Stimulated activated naive B cell treated with anti-CD40 and anti-IgM and Interleukin-4, amounts not matched to agents 10 μg/mL and 1 μg/mL and 100 μg/mL, for 72 hours (primary cell): ENCODE measurements around the gene MBOAT2.
"Not testable (repeated sequence)": the region's sequence is repeated elsewhere in the genome, so short reads cannot be mapped to it uniquely, and the experiment has no call there.

ENCODE experiments used
- ATAC-seq, 2 donors: fragments of 150-1000 bp; cut with Tn5 transposase; replicated peaks; 2 replicates each; pipeline ENCODE4 v1.10.0; 2021; ENCODE audit warnings: moderate library complexity in 1 of 2
- DNase-seq: peaks from one replicate; pipeline ENCODE4 v3.0.0; 2021
- H3K27ac Mint-ChIP-seq: one replicate; pipeline ENCODE4 v1.8.0; 2022; ENCODE audit warnings: mild to moderate bottlenecking, mixed read lengths
- H3K27me3 Mint-ChIP-seq, 2 donors: one replicate each; pipeline ENCODE4 v1.8.0; 2022; ENCODE audit warnings: mixed read lengths in 2 of 2
- H3K36me3 Mint-ChIP-seq, 2 donors: one replicate each; pipeline ENCODE4 v1.8.0; 2022; ENCODE audit warnings: mixed read lengths in 2 of 2, mild to moderate bottlenecking in 1 of 2
- H3K4me1 Mint-ChIP-seq, 2 donors: one replicate each; pipeline ENCODE4 v1.8.0; 2022; ENCODE audit warnings: mixed read lengths in 2 of 2, mild to moderate bottlenecking in 1 of 2
- H3K4me3 Mint-ChIP-seq, 2 donors: one replicate each; pipeline ENCODE4 v1.8.0; 2022; ENCODE audit warnings: mild to moderate bottlenecking in 2 of 2, mixed read lengths in 2 of 2, moderate library complexity in 1 of 2
- H3K9me3 Mint-ChIP-seq, 2 donors: one replicate each; pipeline ENCODE4 v1.8.0; 2022; ENCODE audit warnings: mixed read lengths in 2 of 2, mild to moderate bottlenecking in 1 of 2

MBOAT2 gene

DNA sequence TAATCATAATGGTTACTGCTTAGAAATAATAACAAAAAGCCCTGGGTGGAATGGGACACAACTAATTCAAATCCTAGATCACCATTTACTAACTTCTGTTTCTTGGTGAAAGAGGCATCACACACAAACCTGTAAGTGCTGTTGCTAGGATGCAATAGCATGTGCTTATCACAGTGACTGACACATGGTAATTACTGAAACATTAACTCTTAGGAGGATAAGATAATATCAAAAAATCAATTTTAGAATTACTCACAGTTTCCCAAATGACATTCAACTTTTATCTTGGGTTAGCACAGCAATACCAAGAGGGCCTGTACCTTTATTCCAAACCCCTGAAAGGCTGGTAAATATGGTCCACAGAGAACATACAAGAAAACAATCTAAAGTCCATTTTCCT, 69.1 kb downstream of the MBOAT2 start:
- peaks cover 0 to 3% of the 10 kb centered on the region in 2 donors for H3K36me3 Mint-ChIP-seq
- H3K9me3 Mint-ChIP-seq = peaks cover 0 to 7% of the 10 kb centered on the region in 2 donors
- H3K4me1 Mint-ChIP-seq = no peaks in the 10 kb centered on the region
- DNase-seq (no peak), ATAC-seq (no peak)
- no peak overlapping the region for H3K27ac Mint-ChIP-seq
- no peaks in the 10 kb centered on the region for H3K27me3 Mint-ChIP-seq
- no peak overlapping the region for H3K4me3 Mint-ChIP-seq

DNA sequence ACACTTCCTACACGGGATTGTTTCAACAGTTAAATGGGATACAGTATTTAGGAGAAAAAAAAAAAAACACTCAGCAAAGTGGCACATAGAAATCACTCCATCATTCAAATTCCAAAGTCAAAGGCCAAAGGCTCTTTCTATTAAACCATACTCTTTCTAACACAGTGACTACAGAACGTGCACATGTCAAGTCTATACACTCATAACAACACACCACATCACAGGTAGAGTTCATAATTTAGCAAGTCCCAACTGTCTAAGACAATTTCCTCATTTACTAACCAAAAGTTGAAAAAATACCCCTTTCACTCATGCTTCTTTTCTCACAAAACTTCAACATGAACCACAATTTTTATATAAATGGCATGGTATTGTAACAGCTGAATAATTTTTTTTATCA, 70.8 kb downstream of the MBOAT2 start:
- no peaks in the 10 kb centered on the region for H3K36me3 Mint-ChIP-seq
- H3K4me3 Mint-ChIP-seq = no peak overlapping the region
- no peaks in the 10 kb centered on the region for H3K4me1 Mint-ChIP-seq

DNA sequence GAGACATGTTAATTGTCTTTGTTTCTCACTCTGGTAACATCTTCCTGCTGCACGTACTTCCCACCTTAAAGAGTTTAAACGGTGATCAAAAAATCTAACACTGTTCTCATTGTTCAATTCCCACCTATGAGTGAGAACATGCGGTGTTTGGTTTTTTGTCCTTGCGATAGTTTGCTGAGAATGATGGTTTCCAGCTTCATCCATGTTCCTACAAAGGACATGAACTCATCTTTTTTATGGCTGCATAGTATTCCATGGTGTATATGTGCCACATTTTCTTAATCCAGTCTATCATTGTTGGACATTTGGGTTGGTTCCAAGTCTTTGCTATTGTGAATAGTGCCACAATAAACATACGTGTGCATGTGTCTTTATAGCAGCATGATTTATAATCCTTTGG, 73.3 kb downstream of the MBOAT2 start:
- H3K4me1 Mint-ChIP-seq, ATAC-seq: not testable (repeated sequence)

More for the DNA sequence above, 70.8 kb downstream of the MBOAT2 start:
- Mint-ChIP-seq H3K27me3 (peaks cover 0 to 3% of the 10 kb centered on the region in 2 donors), H3K9me3 (no peaks in the 10 kb centered on the region), H3K27ac (no peak overlapping the region)
- DNase-seq = no peak
- ATAC-seq = no peak

DNA sequence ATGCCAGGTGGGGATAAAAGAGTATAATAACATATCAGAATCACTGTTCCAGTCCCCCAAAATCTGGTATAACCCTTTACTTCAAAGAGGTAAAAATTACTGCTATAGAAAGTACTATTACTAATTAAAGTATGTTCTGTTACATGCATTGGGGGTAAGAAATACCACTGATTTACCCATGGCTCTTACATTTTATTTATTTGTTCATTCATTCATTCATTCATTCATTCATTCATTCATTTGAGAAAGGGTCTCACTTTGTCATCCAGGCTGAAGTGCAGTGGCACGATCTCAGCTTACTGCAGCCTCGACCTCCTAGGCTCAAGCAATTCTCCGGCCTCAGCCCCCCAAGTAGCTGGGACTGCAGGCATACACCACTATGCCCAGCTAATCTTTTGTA, 74.4 kb downstream of the MBOAT2 start:
- no peak overlapping the region for H3K27ac Mint-ChIP-seq

More for the DNA sequence above, 73.3 kb downstream of the MBOAT2 start:
- not testable (repeated sequence) for H3K4me3 Mint-ChIP-seq, H3K27ac Mint-ChIP-seq, DNase-seq, H3K36me3 Mint-ChIP-seq, H3K27me3 Mint-ChIP-seq, H3K9me3 Mint-ChIP-seq

DNA sequence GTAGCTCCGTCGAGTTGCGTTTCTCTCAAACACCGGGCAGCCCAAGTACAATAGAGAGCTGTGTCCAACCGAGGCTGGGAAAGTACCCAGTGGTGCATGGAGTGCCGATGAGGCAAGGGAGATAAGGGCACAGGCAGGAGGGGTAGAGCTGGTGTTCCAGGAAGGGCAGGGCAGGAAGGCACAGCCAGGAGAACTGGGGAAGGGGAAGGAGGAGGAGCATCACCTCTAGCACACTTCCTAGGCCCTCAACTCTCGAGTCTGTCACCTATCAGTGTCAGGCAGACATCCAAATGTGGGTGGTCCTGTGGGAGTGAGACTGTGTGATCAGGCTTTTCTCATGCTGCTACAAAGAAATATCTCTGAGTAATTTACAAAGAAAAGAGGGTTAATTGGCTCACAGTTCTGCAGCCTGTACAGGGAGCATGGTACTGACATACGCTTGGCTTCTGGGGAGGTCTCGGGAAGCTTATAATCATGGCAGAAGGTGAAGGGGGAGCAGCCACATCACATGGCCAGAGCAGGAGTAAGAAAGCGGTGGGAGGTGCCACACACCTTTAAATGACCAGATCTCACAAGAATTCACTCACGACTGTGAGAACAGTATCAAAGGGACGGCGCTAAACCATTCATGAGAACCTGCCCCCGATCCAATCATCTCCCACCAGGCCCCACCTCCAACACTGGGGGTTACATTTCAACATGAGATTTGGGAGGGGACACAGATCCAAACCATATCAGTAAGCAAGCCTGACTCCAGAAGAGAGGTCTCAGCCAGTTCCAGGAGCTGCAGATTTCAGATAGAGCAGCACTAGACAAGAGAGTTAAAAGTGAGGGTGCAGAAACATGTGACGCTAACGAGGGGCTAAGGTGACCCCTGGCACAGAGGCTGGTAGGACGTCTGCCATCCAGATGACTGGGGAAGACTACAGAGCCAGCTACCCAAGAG, 75.7 kb downstream of the MBOAT2 start:
- H3K4me3 Mint-ChIP-seq = no peak overlapping the region
- peaks cover 0 to 4% of the 10 kb centered on the region in 2 donors for H3K27me3 Mint-ChIP-seq
- no peaks in the 10 kb centered on the region for H3K9me3 Mint-ChIP-seq
- no peaks in the 10 kb centered on the region for H3K36me3 Mint-ChIP-seq
- H3K27ac Mint-ChIP-seq = no peak overlapping the region
- no peaks in the 10 kb centered on the region for H3K4me1 Mint-ChIP-seq
- ATAC-seq (no peak), DNase-seq (no peak)

More for the DNA sequence above, 74.4 kb downstream of the MBOAT2 start:
- Mint-ChIP-seq H3K4me1 (no peaks in the 10 kb centered on the region), H3K36me3 (no peaks in the 10 kb centered on the region), H3K27me3 (peaks cover 0 to 4% of the 10 kb centered on the region in 2 donors), H3K9me3 (no peaks in the 10 kb centered on the region), H3K4me3 (no peak overlapping the region)
- DNase-seq = no peak
- no peak for ATAC-seq

DNA sequence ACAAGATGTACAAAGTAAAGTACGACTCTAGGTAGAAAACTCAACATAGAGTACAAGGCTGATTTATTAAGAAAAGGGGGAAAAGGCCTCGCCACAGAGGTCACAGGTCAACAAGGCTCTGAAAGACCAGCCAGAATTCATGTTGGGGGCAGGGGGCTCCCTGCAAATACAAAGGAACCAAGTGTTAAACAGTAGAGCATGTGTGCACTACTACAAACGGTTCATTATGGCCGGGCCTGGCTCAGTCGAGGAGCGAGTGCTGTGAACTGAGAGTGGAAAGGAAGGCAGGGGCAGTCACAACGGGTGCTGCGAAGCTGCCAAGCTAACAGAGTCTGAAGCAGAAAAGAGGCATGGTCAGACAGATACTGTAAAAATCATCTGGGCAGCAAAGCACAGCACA, 77.1 kb downstream of the MBOAT2 start:
- ATAC-seq = no peak
- Mint-ChIP-seq H3K27ac (no peak overlapping the region), H3K27me3 (peaks cover 0 to 4% of the 10 kb centered on the region in 2 donors), H3K4me3 (no peak overlapping the region), H3K36me3 (no peaks in the 10 kb centered on the region), H3K9me3 (no peaks in the 10 kb centered on the region), H3K4me1 (no peaks in the 10 kb centered on the region)
- DNase-seq = no peak

DNA sequence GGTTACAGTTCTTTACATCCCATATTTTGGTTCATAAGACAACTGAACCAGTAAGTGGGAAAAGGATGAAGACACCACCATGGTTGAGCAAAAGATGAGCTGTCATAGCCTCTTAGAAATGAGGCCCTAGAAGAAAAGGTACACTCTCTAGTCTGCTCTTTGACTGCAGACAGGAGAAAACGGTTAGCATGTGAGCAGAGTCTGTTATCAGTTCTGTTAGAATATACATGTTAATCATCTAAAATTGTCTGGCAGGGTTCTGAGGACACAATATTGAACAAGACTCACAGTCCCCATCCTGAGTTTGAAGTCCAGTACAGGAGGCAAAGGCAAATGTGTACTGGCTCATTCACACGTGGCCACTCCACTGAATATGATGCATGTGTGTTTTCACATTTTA, 78.1 kb downstream of the MBOAT2 start:
- DNase-seq = no peak
- H3K27ac Mint-ChIP-seq = no peak overlapping the region
- no peak for ATAC-seq
- H3K9me3 Mint-ChIP-seq = no peaks in the 10 kb centered on the region
- H3K27me3 Mint-ChIP-seq = peaks cover 0 to 4% of the 10 kb centered on the region in 2 donors
- no peak overlapping the region for H3K4me3 Mint-ChIP-seq
- no peaks in the 10 kb centered on the region for H3K36me3 Mint-ChIP-seq
- H3K4me1 Mint-ChIP-seq = no peaks in the 10 kb centered on the region

DNA sequence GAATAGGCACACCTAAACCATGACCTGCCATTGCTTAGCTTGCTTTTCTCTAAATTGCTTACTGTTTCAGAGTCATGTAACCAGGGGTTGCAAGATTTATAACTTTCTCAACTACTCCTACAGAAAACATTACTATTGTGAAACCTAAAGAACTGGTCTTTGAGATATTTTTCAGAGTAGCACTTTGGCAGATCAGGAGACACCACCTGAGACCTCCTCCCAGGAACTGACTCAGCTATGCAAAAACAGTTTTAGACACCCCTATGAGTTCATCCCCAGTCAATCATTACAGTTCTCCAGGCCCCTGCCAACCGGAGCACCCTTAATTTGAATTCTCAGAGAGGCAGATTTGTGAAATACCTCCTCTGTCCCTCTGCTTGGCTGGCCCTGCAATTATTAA, 80.3 kb downstream of the MBOAT2 start:
- H3K4me1 Mint-ChIP-seq = no peaks in the 10 kb centered on the region
- no peak overlapping the region for H3K4me3 Mint-ChIP-seq
- H3K27ac Mint-ChIP-seq = no peak overlapping the region
- ATAC-seq (no peak), DNase-seq (no peak)
- no peaks in the 10 kb centered on the region for H3K9me3 Mint-ChIP-seq
- peaks cover 0 to 4% of the 10 kb centered on the region in 2 donors for H3K27me3 Mint-ChIP-seq
- H3K36me3 Mint-ChIP-seq = no peaks in the 10 kb centered on the region

DNA sequence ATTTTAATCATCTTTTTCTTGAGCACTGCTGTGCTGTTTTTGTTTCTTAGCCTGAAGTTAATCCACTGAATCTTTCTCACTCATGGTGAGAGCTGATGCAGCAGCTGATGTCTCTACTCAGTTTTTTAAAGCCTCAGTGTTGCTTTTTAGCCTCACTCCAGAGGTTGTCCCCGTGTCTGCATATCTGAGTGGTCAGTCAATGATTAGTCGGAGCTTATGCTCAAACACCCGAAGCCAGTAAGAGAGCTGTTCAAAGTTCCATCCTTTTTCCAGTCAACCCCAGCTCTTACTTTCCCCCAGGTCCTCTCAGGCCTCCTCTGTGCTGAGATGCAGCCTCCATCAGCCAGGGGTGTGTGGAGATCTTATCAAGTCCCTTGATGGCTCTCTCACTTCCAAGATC, 81.1 kb downstream of the MBOAT2 start:
- Mint-ChIP-seq H3K27me3 (no peaks in the 10 kb centered on the region), H3K4me1 (no peaks in the 10 kb centered on the region), H3K9me3 (no peaks in the 10 kb centered on the region), H3K36me3 (no peaks in the 10 kb centered on the region), H3K4me3 (no peak overlapping the region), H3K27ac (no peak overlapping the region)
- no peak for DNase-seq
- ATAC-seq = no peak

DNA sequence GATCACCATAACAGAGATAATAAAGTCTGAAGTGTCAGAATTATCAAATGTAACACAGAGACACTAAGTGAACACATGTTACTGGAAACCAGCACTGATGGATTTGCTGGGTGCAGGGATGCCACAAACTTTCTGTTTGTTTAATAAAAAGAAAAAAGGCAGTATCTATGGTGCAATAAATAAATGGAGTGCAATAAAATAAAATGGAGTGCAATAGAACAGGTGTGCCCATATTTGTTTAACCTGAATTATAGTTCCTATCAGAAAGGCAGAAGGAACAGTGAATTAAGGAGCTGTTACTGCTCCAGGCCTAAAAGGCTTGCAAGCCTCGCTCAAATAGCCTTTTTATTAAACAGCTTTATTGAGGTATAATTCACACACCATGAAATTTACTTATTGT, 85.1 kb downstream of the MBOAT2 start:
- no peak overlapping the region for H3K27ac Mint-ChIP-seq
- no peaks in the 10 kb centered on the region for H3K36me3 Mint-ChIP-seq
- no peaks in the 10 kb centered on the region for H3K27me3 Mint-ChIP-seq
- no peak overlapping the region for H3K4me3 Mint-ChIP-seq
- H3K9me3 Mint-ChIP-seq = peaks cover 4% of the 10 kb centered on the region in 2 donors
- DNase-seq = no peak
- no peaks in the 10 kb centered on the region for H3K4me1 Mint-ChIP-seq
- ATAC-seq = no peak

DNA sequence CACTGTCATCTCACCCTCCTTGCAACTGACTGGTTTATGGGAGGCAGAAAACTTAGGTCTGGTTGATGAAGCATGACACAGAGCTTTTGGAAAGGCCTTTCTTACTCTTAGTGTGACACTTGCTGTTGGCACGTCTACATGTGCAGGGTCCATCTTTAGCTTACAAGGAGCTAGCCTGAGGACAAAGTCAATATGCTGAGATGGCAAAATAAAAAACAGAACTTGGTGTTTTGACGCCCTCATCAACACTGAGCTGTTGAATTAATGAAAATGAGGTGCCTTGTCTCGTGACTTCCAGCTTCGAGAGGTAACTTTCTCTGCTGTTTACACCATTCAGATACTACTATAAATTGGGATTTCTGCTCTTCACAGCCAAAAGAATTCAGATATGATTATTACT, 87.5 kb downstream of the MBOAT2 start:
- H3K4me1 Mint-ChIP-seq = no peaks in the 10 kb centered on the region
- no peak overlapping the region for H3K27ac Mint-ChIP-seq
- ATAC-seq = no peak
- DNase-seq = no peak
- H3K4me3 Mint-ChIP-seq = no peak overlapping the region
- H3K9me3 Mint-ChIP-seq = peaks cover 7% of the 10 kb centered on the region in 2 donors
- peaks cover 0 to 2% of the 10 kb centered on the region in 2 donors for H3K36me3 Mint-ChIP-seq
- no peaks in the 10 kb centered on the region for H3K27me3 Mint-ChIP-seq

DNA sequence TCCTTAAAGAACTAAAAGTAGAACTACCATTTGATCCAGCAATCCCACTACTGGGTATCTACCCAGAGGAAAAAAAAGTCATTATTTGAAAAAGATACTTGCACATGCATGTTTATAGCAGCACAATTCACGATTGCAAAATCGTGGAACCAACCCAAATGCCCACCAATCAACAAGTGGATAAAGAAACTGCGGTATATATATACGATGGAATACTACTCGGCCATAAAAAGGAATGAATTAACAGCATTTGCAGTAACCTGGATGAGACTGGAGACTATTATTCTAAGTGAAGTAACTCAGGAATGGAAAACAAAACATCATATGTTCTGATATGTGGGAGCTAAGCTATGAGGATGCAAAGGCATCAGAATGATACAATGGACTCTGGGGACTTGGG, 89.7 kb downstream of the MBOAT2 start:
- H3K4me1 Mint-ChIP-seq, H3K36me3 Mint-ChIP-seq, ATAC-seq, DNase-seq, H3K4me3 Mint-ChIP-seq, H3K27ac Mint-ChIP-seq, H3K27me3 Mint-ChIP-seq: not testable (repeated sequence)
- peaks cover 11 to 12% of the 10 kb centered on the region in 2 donors for H3K9me3 Mint-ChIP-seq

DNA sequence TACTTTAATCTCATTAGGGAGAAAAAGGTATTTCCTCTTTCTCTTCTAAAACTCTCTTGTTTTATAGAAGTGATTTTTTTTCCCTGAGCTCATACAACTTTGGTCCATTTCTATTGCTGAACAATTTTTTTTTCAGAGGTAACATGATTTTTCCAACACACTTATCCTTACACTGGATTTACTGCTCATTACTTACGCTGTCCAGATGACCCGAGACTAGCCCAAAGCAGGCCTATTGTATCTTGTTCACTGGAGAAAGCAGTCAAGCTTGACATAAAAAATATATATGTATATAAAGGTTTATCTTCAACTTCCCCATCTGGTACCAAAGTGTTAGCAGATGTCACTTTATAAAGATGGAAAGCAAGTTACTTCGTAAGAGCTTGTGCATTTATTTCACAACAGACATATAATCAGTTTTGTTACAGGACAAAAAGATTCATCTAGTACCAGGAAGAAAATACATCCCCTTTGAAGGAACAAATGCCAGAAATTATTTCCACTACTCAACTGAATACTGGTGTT, 95.7 kb downstream of the MBOAT2 start:
- ATAC-seq (no peak), DNase-seq (no peak)
- Mint-ChIP-seq H3K27me3 (no peaks in the 10 kb centered on the region), H3K4me3 (no peak overlapping the region), H3K36me3 (peaks cover 2 to 5% of the 10 kb centered on the region in 2 donors), H3K9me3 (peaks cover 8 to 10% of the 10 kb centered on the region in 2 donors), H3K4me1 (peaks cover 0 to 8% of the 10 kb centered on the region in 2 donors), H3K27ac (no peak overlapping the region)

DNA sequence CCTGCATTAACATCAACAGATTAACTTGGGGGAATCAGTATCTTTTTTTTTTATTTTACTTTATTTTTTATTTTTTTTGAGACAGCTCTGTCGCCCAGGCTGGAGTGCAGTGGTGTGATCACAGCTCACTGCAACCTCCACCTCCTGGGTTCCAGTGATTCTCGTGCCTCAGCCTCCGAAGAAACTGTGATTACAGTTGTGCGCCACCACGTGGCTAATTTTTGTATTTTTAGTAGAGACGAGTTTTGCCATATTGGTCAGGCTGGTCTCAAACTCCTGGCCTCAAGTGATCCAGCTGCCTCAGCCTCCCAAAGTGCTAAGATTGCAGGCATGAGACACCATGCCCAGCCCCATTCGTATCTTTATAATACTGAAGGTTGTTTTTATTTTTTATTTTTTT, 99.6 kb downstream of the MBOAT2 start:
- DNase-seq, H3K27ac Mint-ChIP-seq, H3K27me3 Mint-ChIP-seq, H3K4me3 Mint-ChIP-seq, H3K36me3 Mint-ChIP-seq, H3K4me1 Mint-ChIP-seq, ATAC-seq: not testable (repeated sequence)
- H3K9me3 Mint-ChIP-seq = peaks cover 3 to 11% of the 10 kb centered on the region in 2 donors

DNA sequence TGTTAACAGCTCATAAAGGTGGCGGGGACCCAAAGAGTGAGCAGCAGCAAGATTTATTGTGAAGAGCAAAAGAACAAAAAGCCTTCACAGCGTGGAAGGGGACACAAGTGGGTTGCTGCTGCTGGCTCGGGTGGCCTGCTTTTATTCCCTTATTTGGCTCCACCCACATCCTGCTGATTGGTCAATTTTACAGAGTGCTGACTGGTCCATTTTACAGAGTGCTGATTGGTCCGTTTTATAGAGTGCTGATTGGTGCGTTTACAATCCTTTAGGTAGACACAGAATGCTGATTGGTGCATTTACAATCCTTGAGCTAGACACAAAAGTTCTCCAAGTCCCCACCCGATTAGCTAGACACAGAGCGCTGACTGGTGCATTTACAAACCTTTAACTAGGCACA, 100.7 kb downstream of the MBOAT2 start:
- H3K9me3 Mint-ChIP-seq = peaks cover 3 to 11% of the 10 kb centered on the region in 2 donors
- not testable (repeated sequence) for H3K27ac Mint-ChIP-seq, H3K4me3 Mint-ChIP-seq, DNase-seq, ATAC-seq, H3K36me3 Mint-ChIP-seq, H3K4me1 Mint-ChIP-seq, H3K27me3 Mint-ChIP-seq
